HFF-Myc (cell line): ENCODE results near the gene ILDR1.
"Not testable (repeated sequence)": the region's sequence is repeated elsewhere in the genome, so short reads cannot be mapped to it uniquely, and the experiment has no call there.

ENCODE experiments used
- DNase-seq: peaks from one replicate; pipeline ENCODE4 v3.0.0-alpha.2; 2011; ENCODE audit warnings: low read depth; ENCODE audit errors: extremely low read depth
- H3K4me3 ChIP-seq: replicated peaks from 2 replicates; pipeline ENCODE4 v1.5.1; 2011; ENCODE audit warnings: low read depth, mild to moderate bottlenecking, control low read depth, low read length
- CTCF ChIP-seq: IDR thresholded peaks from 2 replicates; pipeline ENCODE4 v1.5.1; 2012; ENCODE audit warnings: mild to moderate bottlenecking, low read depth, low read length, control low read depth; ENCODE audit errors: missing control alignments

The ILDR1 gene

GRCh38 chr3:121941592-121941991, 80.5 kb downstream of the ILDR1 start:
- no peak for TF ChIP-seq CTCF
- H3K4me3 ChIP-seq = no peak overlapping the region
- DNase-seq = no peak

GRCh38 chr3:121938141-121938855, 83.7 kb downstream of the ILDR1 start:
- DNase-seq, H3K4me3 ChIP-seq: not testable (repeated sequence)
